K562 (cell line): ENCODE data around the gene DLX3. TPM values are rescaled to one million over a fixed set of nuclear protein-coding genes. Genes with fewer than 3 reads are reported as not detected.

Experiments
- ATAC-seq: fragments of 200-7000 bp; cut with Tn5 transposase; 3 replicates; pipeline ENCODE4 v1.9.1; 2020; ENCODE audit warnings: moderate library complexity
- BruUV-seq: library from RNA; stranded (reverse); fragments of 400-500 nt; replicated peaks from 2 replicates; lab custom pipeline; 2021; lab: Mats Ljungman, UMichigan
- CTCF ChIA-PET: fragments of 300-600 bp; formaldehyde crosslinking; extraction: SDS; loops from one replicate; lab custom pipeline; 2021; ENCODE audit warnings: low intra/inter-chr PET ratio; lab: Yijun Ruan, JAX
- POLR2A ChIA-PET: fragments of 300-600, 350-650 bp; sonication (Branson Sonifier 250); formaldehyde crosslinking; extraction: SDS; loops from one replicate; lab custom pipeline; 2021; ENCODE audit warnings: antibody characterized with exemption, inconsistent platforms; lab: Yijun Ruan, JAX
- DNase-seq, 4 experiments: peaks; one replicate each; pipeline versions ENCODE4 v3.0.0 to v3.0.0-alpha.2; 2011 to 2018; ENCODE audit warnings: low spot score in 3 of 4, mixed read lengths in 3 of 4; ENCODE audit errors: extremely low read depth in 1 of 4
- FAIRE-seq: peaks from 2 replicates; lab custom pipeline; 2011; peaks lifted over from hg19 to GRCh38; lab: Jason Lieb, UNC
- H2AFZ ChIP-seq: 2 replicates; pipeline ENCODE4 v1.6.0; 2011; ENCODE audit warnings: low read depth, low read length, control low read depth, inconsistent platforms
- H3K27ac ChIP-seq: fragments of 200-600 bp; 3 replicates; pipeline ENCODE4 v1.8.0; 2011; ENCODE audit warnings: low read depth, mild to moderate bottlenecking, control low read depth, inconsistent platforms, low read length, moderate library complexity, mixed read lengths; ENCODE audit errors: extremely low read depth
- H3K27me3 ChIP-seq, 2 experiments: fragments of 300-600 bp in 1 of 2; 2 replicates in 1 of 2; 3 replicates in 1 of 2; pipeline versions ENCODE4 v1.6.0 to v1.8.0; 2011; ENCODE audit warnings: inconsistent platforms in 2 of 2, low read length in 2 of 2, mild to moderate bottlenecking in 1 of 2, mixed read lengths in 1 of 2, moderate library complexity in 1 of 2; ENCODE audit not compliant: control insufficient read depth in 2 of 2, insufficient read depth in 2 of 2
- H3K36me3 ChIP-seq: fragments of 300-600 bp; 3 replicates; pipeline ENCODE4 v1.8.0; 2011; ENCODE audit warnings: mild to moderate bottlenecking, low read length, inconsistent platforms; ENCODE audit not compliant: control insufficient read depth, insufficient read depth
- H3K4me1 ChIP-seq, 2 experiments: fragments of 200-600 bp in 1 of 2; replicated peaks in 1 of 2; 2 replicates in 1 of 2; 3 replicates in 1 of 2; pipeline versions ENCODE4 v1.5.1 to v1.8.0; 2011; ENCODE audit warnings: inconsistent platforms in 2 of 2, low read length in 2 of 2, mild to moderate bottlenecking in 1 of 2, mixed read lengths in 1 of 2, moderate library complexity in 1 of 2; ENCODE audit not compliant: control insufficient read depth in 2 of 2, insufficient read depth in 2 of 2
- H3K4me2 ChIP-seq: 2 replicates; pipeline ENCODE4 v1.6.1; 2011; ENCODE audit warnings: low read length, control low read depth, inconsistent platforms, mixed read lengths; ENCODE audit not compliant: insufficient read depth
- H3K4me3 ChIP-seq: fragments of 200-600 bp; sonication (generic), shearing (Covaris generic); 2 replicates; pipeline ENCODE4 v1.5.1; 2016; ENCODE audit warnings: control low read depth, inconsistent platforms
- H3K79me2 ChIP-seq: fragments of 200-600 bp; 3 replicates; pipeline ENCODE4 v1.8.0; 2011; ENCODE audit warnings: low read length, inconsistent platforms; ENCODE audit not compliant: control insufficient read depth, insufficient read depth
- H3K9ac ChIP-seq, 2 experiments: 2 replicates each; pipeline versions ENCODE4 v1.6.0 to v1.6.1; 2011; ENCODE audit warnings: low read depth in 2 of 2, low read length in 2 of 2, control low read depth in 1 of 2, inconsistent platforms in 1 of 2, mild to moderate bottlenecking in 1 of 2, mixed read lengths in 1 of 2; ENCODE audit not compliant: insufficient read depth in 1 of 2
- H3K9me1 ChIP-seq: one replicate; pipeline ENCODE4 v1.6.0; 2011; ENCODE audit warnings: inconsistent platforms, mild to moderate bottlenecking, low read length, moderate library complexity; ENCODE audit not compliant: control insufficient read depth, insufficient read depth
- H3K9me3 ChIP-seq: replicated peaks from 2 replicates; pipeline ENCODE4 v1.5.1; 2011; ENCODE audit warnings: low read depth, low read length, inconsistent platforms; ENCODE audit not compliant: control insufficient read depth, insufficient read depth
- H4K20me1 ChIP-seq: replicated peaks from 2 replicates; pipeline ENCODE4 v1.6.1; 2011; ENCODE audit warnings: low read length, inconsistent platforms, mixed read lengths; ENCODE audit not compliant: control insufficient read depth, insufficient read depth
- TAF7 ChIP-seq: fragments of 450-650 bp; IDR thresholded peaks from 2 replicates; pipeline ENCODE4 v1.6.1; 2016; ENCODE audit warnings: missing genetic modification characterization, missing compliant biosample characterization
- ZNF24 ChIP-seq: fragments of 450-650 bp; IDR thresholded peaks from 2 replicates; pipeline ENCODE4 v1.6.1; 2016
- WGBS: fragments of 100-300 bp; shearing (Covaris generic); methylation state at CpG from one replicate; pipeline ENCODE4 v1.1.6; 2016; ENCODE audit warnings: low coverage, mixed read lengths; ENCODE audit not compliant: insufficient coverage; ENCODE audit errors: missing lambda C conversion rate; 5-methylcytosine and 5-hydroxymethylcytosine counted together
- in situ Hi-C: fragments of 300-500 bp; cut with MboI; formaldehyde crosslinking; loops from 4 replicates; pipeline ENCODE4 v1.15.0; 2018; ENCODE audit warnings: inconsistent platforms, mixed read lengths
- intact Hi-C: fragments of 100-400 bp; cut with micrococcal nuclease; formaldehyde crosslinking; loops from 2 replicates; pipeline ENCODE4 v1.14.2; 2022
- polyA plus RNA-seq, 8 experiments: library from polyadenylated mRNA; depleted of rRNA in 4 of 8; stranded (reverse) in 5 of 8; unstranded in 3 of 8; fragments of >200 nt; fragmentation: Nextera tagmentation in 2 of 8; fragmentation: Illumina TruSeq in 1 of 8; extraction: Ambion mirVana in 2 of 8; extraction: Trizol in 1 of 8; gene quantifications; 2 replicates each; pipeline versions ENCODE4 v1.2.1 to v1.2.3, GENCODE V29; 2011 to 2014; ENCODE audit warnings: inconsistent platforms in 1 of 8, missing spikeins in 1 of 8
- total RNA-seq, 7 experiments: library from RNA; depleted of rRNA in 6 of 7; stranded (reverse); fragments of >200 nt in 6 of 7; fragmentation: Illumina TruSeq in 2 of 7; extraction: Trizol in 2 of 7; gene quantifications; 2 replicates each; pipeline versions ENCODE4 v1.2.1 to v1.2.3, GENCODE V29; 2011 to 2021; ENCODE audit warnings: low replicate concordance in 1 of 7
- TF ChIP-seq, protein P1 (sequence below): fragments of 450-650 bp; conservative IDR thresholded peaks from 2 replicates; pipeline ENCODE4 v1.6.1; 2016; ENCODE audit warnings: missing genetic modification characterization, low read depth, mild to moderate bottlenecking, missing compliant biosample characterization, moderate library complexity

DLX3 gene
- total and polyA plus RNA-seq, 9 of the 15 experiments (the other 6 are each of a cell fraction or from before 2014, with no cell fraction given), result not detected

DNA sequence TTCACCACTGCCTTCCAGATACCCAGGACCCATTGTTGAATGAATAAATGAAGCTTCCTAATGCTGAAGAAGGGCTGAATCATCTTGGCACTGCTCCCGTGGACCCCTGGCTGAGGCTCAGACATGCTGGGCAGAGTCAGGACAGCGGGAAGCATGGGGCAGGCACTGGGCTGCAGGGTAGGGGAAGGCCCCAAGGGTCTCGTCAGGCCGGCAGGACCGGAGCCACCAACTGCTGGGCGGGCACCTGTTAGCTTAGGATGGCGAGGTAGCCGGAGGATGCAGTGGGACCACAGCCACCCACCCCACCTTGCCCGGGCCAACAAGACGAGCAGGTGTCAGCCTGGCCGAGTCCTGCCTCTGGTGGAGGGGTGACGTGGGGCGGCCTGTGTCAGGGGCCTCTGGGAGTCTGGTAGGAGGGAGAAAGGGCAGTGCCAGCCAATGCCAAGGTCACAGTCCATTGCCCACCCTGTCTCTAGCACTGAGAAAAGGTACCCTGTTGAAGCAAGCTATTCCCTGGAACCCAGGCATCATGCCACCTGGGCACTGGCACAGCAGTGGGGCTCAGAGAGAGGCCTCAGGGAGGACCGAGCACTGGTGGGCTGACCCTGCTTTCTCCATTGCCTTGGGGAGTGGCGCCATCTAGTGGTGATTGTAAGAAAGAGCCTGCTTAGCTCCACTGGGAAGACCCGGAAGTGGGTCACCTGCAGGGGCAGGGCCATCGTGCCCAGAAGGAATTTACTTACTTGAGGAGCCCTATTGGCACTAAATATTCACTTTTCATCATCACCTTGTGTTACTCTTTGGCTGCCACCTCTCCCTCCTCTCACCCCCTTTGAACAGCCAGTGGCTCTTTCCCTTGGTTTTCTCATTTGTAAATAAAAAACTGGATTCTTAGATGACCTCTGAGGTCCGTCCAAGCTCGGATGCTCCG is 3.0 kb upstream of the DLX3 start (continued):
- TF ChIP-seq, protein P1, sequence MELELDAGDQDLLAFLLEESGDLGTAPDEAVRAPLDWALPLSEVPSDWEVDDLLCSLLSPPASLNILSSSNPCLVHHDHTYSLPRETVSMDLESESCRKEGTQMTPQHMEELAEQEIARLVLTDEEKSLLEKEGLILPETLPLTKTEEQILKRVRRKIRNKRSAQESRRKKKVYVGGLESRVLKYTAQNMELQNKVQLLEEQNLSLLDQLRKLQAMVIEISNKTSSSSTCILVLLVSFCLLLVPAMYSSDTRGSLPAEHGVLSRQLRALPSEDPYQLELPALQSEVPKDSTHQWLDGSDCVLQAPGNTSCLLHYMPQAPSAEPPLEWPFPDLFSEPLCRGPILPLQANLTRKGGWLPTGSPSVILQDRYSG, result no peak

DNA sequence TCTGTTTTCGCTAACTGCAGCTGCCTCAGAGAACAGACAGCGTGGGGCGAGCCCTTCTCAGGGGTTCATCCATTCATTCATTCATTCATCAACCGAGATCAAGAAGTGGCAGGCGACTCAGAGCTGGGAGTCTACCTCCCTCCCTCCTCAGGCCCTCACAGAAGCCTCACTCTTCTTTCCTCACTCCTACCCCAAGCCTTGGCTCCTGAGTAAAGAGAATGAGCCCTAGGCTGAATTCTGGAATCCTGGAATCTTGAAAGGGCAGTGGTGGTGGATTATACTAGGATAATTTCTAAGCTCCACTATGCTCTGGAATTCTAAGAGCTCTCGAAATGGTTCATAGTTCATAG is 2.3 kb upstream of the DLX3 start:
- H2AFZ ChIP-seq, result no peak overlapping the region

More for the DNA sequence above, 2.3 kb upstream of the DLX3 start:
- no peak for ATAC-seq
- Histone ChIP-seq H3K9me1 (no peaks in the 10 kb centered on the region), H3K9ac (no peak overlapping the region), H3K27ac (no peak overlapping the region), H4K20me1 (peaks cover 5% of the 10 kb centered on the region), H3K4me1 (peaks cover 0 to 25% of the 10 kb centered on the region in 2 experiments; a peak in 2 of 5 replicates), H3K36me3 (no peaks in the 10 kb centered on the region), H3K79me2 (no peaks in the 10 kb centered on the region), H3K4me2 (no peak overlapping the region), H3K4me3 (no peak overlapping the region), H3K27me3 (peaks cover 29 to 51% of the 10 kb centered on the region in 2 experiments; a peak in 4 of 5 replicates), H3K9me3 (no peaks in the 10 kb centered on the region)
- peak in 1 of 4 experiments; percentile 5 for DNase-seq
- CTCF ChIA-PET, result interaction anchor here (1.5 to 6.2 kb wide), 5 partner anchors 98 to 429 kb away, joined by 6 to 134 read pairs (median 14); no protein-coding TSS in a partner anchor
- FAIRE-seq, result no peak
- WGBS, result 10% methylated on average over 6 of the region's 6 CpGs
- in situ Hi-C loops, result loop anchor here (5.0 kb wide), 2 partner anchors 135 to 425 kb away; no protein-coding TSS in a partner anchor
- no TSS peak for BruUV-seq
- POLR2A ChIA-PET, result interaction anchor here (1.0 to 1.5 kb wide), 2 partner anchors 70 to 135 kb away, joined by 3 to 8 read pairs; no protein-coding TSS in a partner anchor
- intact Hi-C loops, result loop anchor here (2.0 to 5.0 kb wide), 2 partner anchors 44 to 300 kb away; no protein-coding TSS in a partner anchor
- no peak for TF ChIP-seq TAF7 (tag)
- TF ChIP-seq ZNF24, result peak; percentile 42; the same call in 1 of the 2 replicates
